ENCODE data around the gene ST3GAL4.

- TF ChIP-seq CTCF (conservative IDR thresholded peaks at IDR 0.05) (no peak), ZFX (IDR thresholded peaks at IDR 0.05) (no peak)
Observed at GRCh38 chr11:126347751-126348668, 7.5 kb upstream of the ST3GAL4 start.
